ENCODE measurements around the gene TTC33. TPM values are rescaled to one million over a fixed set of nuclear protein-coding genes. Genes with fewer than 3 reads are reported as not detected.
"Not testable (repeated sequence)": the region's sequence is repeated elsewhere in the genome, so short reads cannot be mapped to it uniquely, and the experiment has no call there.

Gene TTC33
- total RNA-seq, 6 experiments from 2014 or later = 5.6 to 9.2 (median 7.0) TPM

- TF ChIP-seq POLR2A (IDR thresholded peaks at IDR 0.05) = no peak
- no peak for TF ChIP-seq CTCF (IDR thresholded peaks at IDR 0.05)
- Histone ChIP-seq H3K4me1 (peaks cover 0 to 28% (median 14%) of the 10 kb centered on the region in 4 donors), H3K9me3 (no peaks in the 10 kb centered on the region), H3K27me3 (no peaks in the 10 kb centered on the region), H3K4me3 (no peak overlapping the region), H3K36me3 (no peaks in the 10 kb centered on the region), H3K27ac (no peak overlapping the region)
- intact Hi-C loops (cut with DNase I) = no loop called here
- ATAC-seq (no peak), DNase-seq (no peak)
Measured at GRCh38 chr5:40735609-40736008, 20.2 kb downstream of the TTC33 start.

- H3K4me1 ChIP-seq = peaks cover 0 to 28% (median 14%) of the 10 kb centered on the region in 4 donors
- no peak for DNase-seq
- no peaks in the 10 kb centered on the region for H3K36me3 ChIP-seq
- TF ChIP-seq POLR2A (IDR thresholded peaks at IDR 0.05) = no peak
- ATAC-seq = peak in 1 of 4 donors; percentile 30
- no peaks in the 10 kb centered on the region for H3K27me3 ChIP-seq
- intact Hi-C loops (cut with DNase I) = no loop called here
- no peak overlapping the region for H3K27ac ChIP-seq
- H3K9me3 ChIP-seq = no peaks in the 10 kb centered on the region
- 92% methylated on average over 1 of the region's 2 CpGs for WGBS (ENCODE audit: insufficient coverage, low coverage, low lambda C conversion rate, missing lambda C conversion rate)
- H3K4me3 ChIP-seq = no peak overlapping the region
Measured at GRCh38 chr5:40734986-40735385, 20.8 kb downstream of the TTC33 start.

- Histone ChIP-seq H3K9me3 (no peaks in the 10 kb centered on the region), H3K4me3 (no peak overlapping the region), H3K36me3 (no peaks in the 10 kb centered on the region), H3K27ac (peak overlapping the region in 2 of 3 donors; percentile 31 to 37), H3K27me3 (no peaks in the 10 kb centered on the region), H3K4me1 (peaks cover 0 to 28% (median 14%) of the 10 kb centered on the region in 4 donors)
- DNase-seq = no peak
- no peak for TF ChIP-seq POLR2A (IDR thresholded peaks at IDR 0.05)
- TF ChIP-seq CTCF (IDR thresholded peaks at IDR 0.05) = peak in 1 of 4 donors; percentile 12
- peak; percentile 84 to 92 (median 89) for ATAC-seq
- intact Hi-C loops (cut with DNase I) = no loop called here
- WGBS (ENCODE audit: insufficient coverage, low coverage, low lambda C conversion rate, missing lambda C conversion rate) = 25% methylated on average over 3 of the region's 3 CpGs
Measured at GRCh38 chr5:40733879-40734563, 21.7 kb downstream of the TTC33 start.

- intact Hi-C loops (cut with DNase I) = no loop called here
- Histone ChIP-seq H3K27ac (no peak overlapping the region), H3K4me3 (no peak overlapping the region), H3K36me3 (no peaks in the 10 kb centered on the region), H3K9me3 (no peaks in the 10 kb centered on the region), H3K27me3 (no peaks in the 10 kb centered on the region), H3K4me1 (peaks cover 0 to 28% (median 14%) of the 10 kb centered on the region in 4 donors)
- TF ChIP-seq CTCF (IDR thresholded peaks at IDR 0.05) (no peak), POLR2A (IDR thresholded peaks at IDR 0.05) (no peak)
- ATAC-seq = peak in 1 of 4 donors; percentile 9
- no peak for DNase-seq
- WGBS (ENCODE audit: insufficient coverage, low coverage, low lambda C conversion rate, missing lambda C conversion rate) = 81% methylated on average over 2 of the region's 2 CpGs
Measured at GRCh38 chr5:40733434-40733833, 22.3 kb downstream of the TTC33 start.

- H3K4me3 ChIP-seq; DNase-seq; H3K9me3 ChIP-seq; H3K27me3 ChIP-seq; intact Hi-C loops (cut with DNase I); H3K27ac ChIP-seq; ATAC-seq; H3K36me3 ChIP-seq: not testable (repeated sequence)
- WGBS (ENCODE audit: insufficient coverage, low coverage, low lambda C conversion rate, missing lambda C conversion rate) = 93% methylated on average over 14 of the region's 37 CpGs
- H3K4me1 ChIP-seq = peaks cover 0 to 14% (median 4%) of the 10 kb centered on the region in 4 donors
Measured at GRCh38 chr5:40722497-40722911, 33.3 kb downstream of the TTC33 start.

Measured in right lobe of liver (tissue), 6 donors.